HG02763 (cell line): Measurements from ENCODE around the gene ARHGAP12.

Experiments
- ATAC-seq: cut with Tn5 transposase; IDR thresholded peaks from one replicate; pipeline ENCODE4 v1.9.1; 2021; ENCODE audit warnings: mild to moderate bottlenecking, moderate library complexity; ENCODE audit not compliant: unreplicated experiment

Gene ARHGAP12

DNA sequence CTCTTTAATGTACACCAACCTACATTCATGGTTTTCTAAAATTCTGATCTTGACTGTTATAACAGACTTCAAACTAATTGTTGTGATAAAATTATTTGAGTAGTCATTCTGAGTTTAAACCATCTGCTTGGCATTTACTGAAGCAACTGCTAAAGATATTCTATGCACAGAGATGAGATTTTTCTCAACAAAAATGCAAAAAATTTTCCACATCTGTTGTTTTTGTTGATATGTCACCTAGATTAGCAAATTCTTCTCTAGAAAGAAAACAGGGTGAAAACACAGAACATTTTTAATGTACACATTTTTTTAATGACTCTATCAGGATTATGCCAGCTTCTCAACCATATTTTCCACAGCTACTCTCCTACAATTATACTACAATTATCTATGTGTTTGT lies 42.7 kb downstream of the ARHGAP12 start:
- ATAC-seq = no peak

DNA sequence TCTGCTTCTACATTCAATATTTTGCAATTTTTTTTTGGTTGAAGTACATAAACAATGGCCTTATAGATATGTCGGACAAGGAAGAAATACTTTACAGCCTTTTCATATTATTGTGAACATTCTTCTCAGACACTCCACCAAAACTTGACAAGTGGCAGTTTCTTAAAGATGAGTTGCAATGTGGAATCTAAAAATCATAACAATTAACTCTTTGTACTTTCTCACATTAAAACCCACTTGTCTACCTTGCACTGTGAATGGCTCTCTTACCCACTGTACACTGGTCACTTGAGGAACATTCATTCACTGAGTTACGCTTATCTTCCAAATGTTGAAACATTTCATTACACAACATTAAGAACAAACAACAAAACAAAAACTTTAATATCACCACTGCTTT lies 44.2 kb downstream of the ARHGAP12 start:
- ATAC-seq = no peak

DNA sequence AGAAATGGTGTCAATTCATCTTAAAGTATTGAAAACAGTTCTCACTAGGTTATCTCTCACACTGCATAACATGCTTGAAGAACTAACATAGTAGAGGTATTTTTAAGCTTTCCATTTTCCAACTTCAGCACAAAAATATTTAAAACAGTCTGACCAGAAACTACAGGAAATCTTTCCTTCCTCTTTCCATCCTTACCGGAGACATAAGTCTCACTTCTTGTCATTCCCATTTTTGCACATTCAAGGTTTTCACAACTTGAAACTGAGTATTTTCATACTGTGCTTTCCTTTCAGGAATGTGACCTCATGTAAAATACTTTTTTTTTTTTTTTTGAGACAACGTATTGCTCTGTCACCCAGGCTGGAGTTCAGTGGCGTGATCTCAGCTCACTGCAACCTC lies 45.2 kb downstream of the ARHGAP12 start:
- ATAC-seq = no peak

DNA sequence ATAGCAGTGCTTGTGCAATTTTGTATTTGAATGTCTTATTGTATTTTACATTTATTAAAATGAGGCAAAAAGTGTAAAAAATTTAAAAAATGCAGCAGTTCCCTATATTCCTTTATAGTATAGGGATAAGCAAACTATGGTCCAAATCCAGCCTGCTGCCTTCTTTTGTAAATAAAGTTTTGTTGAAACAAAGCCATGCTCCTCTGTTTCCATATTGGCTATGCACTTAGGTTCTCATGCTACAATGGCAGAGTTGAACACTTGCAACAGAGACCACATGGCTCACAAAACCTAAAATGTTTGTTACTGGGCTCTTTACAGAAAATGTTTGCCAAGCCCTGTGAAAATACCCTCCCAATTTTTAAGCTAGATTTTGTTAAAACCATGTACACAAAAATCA lies 50.1 kb downstream of the ARHGAP12 start:
- ATAC-seq = no peak

DNA sequence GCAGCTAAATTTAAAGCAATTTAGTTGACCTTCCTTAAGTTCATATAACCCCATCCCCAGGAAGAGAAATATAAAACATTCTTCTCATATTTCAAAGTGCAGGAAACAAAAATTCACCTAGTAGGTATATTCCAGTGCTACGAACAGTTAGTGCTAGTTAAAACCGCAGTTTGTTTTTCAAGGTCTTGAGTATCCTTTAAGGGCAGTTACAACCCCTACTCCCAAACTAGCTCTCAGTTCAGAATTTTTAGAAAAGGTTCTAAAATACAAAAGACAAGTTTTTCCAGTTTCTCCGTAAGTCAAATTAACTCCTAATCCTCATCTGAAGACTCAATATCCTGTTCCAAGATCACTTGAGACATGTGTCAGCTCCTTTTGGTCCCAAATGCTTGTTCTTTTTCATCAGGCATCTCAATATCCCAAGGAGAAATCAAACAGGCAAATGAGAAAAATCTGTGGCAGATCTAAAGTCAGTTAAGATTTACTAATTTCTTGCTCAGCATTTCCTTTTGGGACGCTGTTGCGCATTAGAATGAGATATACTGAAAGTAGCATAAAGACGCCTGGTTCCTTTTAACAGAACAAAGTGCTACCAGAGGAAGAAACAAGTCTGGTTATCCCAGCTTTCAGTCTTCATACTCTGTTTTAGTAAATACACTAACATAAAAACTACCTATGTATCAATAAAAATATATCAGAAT lies 51.8 kb downstream of the ARHGAP12 start:
- no peak for ATAC-seq

DNA sequence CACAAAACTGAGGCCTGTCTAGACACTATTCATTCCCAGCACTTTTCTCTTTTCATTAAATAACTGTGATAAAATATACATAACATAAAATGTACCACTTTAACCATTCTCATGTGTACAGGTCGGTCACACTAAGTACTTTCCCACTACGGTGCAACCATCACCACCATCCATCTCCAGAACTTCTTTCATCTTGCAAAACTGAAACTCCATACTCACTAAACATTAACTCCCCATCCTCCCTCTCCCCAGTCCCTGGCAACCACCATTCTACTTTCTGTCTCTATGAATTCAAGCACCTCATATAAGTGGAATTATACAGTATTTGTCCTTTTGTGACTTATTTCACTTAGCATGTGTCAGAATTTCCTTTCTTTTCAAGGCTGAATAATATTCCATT lies 53.0 kb downstream of the ARHGAP12 start:
- peak; percentile 73 for ATAC-seq

DNA sequence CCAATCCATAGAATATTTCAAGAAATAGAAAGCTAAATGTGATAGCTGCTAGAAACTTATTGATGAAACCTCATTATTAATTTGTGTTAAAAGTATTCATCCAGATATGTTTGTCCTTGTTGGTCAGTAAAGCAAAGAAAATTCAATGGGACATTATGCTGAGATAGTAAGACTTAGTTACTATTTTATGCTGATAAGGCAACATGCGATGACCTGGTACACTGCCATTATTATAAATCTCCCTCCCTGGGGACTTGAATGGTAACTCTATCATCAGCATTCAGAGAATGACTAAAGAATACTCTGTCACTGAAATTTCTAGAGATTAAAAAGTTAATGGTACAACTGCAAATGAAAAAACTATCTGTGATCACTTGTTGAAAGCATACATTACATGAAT lies 54.9 kb downstream of the ARHGAP12 start:
- no peak for ATAC-seq

DNA sequence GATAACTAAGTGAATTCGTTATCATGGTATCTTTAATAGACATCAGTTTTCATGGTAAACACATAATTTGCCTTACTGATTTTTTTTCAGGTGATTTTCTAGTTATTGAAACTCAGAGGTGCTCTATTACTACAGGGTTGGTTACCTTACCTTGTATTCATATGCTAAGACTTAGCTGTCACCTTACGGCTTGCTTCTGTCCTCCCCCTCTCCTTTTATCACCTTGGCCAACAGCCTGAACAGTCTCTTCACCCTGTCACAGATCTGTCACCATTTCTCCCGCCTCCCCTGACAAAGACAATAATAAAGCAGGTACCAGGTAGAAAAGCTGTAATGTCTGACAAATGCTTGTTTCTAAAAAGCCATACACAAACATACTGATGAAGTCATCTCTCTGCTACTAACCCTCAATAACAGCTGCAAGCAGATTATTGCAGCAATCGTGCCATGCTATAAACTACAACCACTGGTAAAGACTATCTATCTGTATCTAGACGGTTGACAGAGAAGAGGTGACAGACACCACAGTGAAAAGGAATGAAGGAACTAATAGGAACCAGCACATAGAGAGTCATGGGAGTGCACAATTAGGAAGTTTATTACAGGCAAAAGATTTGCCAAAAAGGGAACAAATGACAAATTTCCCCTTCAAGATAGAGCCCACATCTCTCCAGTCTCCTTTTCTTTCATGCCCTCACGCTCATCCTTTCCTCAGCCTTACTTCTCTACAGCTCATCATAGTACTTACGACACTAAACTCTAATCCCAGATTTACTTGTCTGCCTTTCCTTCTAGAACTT lies 57.2 kb downstream of the ARHGAP12 start:
- no peak for ATAC-seq

DNA sequence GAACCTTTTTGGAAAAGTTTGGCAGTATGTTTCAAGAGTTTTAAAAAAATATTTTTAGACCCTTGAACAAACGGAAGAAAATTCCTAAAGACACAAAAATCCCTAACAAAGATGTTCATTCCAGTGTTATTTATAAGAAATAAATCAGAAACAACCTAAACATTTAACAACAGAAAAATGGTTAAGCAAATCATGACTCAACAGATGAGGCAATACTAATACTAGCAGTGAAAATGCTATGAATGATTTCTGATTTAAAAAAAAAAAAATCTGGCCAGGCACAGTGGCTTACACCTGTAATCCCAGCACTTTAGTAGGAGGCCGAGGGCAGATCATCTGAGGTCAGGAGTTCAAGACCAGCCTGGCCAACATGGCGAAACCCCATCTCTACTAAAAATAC lies 61.0 kb downstream of the ARHGAP12 start:
- ATAC-seq = no peak

DNA sequence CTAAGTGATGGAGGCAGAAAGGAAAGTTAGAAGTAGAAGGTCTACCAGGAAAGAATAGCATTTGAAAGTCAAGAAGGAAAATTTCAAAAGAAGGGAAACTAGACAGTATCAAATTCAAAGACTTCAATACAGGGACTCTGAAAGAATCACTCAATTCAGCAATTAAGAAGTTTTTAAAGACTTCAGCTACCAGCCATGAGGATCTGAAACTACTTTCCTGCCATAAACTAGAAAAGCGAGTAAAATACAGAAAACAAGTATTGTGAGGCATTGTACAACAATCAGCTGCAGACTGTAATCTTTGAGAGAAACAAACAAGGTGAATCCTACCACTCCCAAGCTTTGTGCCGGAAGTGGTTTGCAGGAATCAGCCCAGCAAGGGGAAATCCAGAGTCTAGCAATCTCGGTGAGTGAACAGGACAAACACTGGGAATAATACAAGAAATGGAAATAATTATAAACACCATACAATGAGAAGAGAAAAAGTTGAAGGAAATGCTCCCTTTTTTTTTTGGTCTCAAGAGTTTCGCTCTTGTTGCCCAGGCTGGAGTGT lies 62.4 kb downstream of the ARHGAP12 start:
- ATAC-seq = no peak

DNA sequence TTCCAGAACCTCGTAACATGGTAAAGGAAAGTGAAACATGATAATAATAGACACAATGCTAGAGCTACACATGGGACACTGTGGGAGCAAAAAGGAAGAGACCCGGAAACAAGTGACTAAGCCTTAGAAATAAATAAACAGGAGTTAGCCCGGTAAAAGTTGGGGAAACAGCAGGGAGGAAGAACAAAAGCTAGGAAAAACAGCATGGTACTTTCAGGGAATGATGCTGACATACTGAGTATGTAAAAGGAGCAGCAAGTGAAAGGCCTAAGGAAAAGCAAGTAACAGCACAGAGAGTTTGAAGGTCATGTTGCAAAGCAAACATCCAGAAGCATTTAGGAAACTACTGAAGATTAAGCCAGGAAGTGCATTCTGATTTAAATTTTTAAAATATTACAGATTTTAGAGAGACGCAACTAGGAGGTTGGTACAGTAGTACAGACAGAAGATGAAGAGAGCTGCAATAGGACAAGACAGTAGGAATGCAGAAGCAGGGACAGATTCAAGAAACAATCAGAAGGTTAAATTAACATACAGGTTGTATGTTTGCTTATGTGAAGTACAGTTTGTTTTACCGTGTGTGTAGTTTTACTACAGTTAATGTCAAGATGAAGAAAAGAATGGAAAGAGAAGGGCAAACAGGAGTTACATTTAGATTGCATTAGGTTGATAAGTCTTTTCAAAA lies 63.7 kb downstream of the ARHGAP12 start:
- no peak for ATAC-seq

DNA sequence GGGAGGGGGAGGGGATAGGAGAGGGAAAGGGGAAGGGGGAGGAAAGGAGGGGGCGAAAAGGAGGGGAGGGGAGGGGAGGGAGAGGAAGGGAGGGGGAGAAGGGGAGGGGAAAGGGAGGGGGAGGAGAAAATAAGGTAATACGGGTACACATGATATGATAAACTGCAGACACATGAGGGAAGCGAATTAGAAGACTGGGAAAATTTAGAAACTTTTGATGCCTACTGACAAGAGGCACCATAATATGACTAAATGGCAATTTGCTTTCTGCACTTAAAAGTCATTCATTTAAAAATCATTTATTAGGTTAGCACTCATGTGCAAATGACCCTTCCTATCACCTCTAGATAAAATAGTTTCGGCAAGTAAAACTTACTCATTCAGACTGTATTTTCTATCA lies 73.6 kb downstream of the ARHGAP12 start:
- ATAC-seq = no peak

DNA sequence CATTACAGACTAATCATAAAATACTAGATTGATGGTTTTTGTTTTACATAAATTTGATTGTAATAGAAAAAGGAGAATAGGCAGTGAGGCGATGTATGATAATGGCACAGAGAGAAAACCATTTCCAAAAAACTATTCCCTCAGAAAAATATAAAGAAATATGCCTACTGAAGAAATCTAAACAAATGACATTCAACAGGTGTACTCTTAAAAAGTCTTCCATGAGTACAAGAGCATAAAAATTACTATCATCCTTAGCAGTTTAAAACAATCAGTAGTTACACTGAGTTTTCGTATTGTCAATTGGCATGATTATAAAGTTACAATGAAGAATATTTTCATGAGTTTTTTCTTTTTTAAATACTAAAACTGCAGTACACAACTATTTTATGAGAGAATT lies 75.0 kb downstream of the ARHGAP12 start:
- ATAC-seq = no peak

DNA sequence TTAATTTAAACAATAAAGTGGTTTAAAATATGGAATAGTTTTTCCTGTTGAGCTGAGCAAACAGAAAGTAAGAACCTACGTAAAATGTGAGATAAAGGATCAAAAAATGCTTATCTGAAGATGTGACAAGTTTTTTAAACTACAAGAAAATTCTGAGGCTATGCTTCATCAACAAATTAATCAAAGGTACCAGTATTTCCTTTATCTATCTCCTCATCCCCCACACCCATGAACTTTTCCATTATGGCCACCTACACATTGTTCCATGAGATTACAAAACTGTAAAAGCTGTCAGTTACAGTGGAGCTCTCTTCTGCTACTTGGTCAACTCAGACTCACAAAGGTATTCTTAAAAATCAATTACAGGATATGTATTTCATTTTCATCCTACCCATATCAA lies 77.4 kb downstream of the ARHGAP12 start:
- no peak for ATAC-seq

DNA sequence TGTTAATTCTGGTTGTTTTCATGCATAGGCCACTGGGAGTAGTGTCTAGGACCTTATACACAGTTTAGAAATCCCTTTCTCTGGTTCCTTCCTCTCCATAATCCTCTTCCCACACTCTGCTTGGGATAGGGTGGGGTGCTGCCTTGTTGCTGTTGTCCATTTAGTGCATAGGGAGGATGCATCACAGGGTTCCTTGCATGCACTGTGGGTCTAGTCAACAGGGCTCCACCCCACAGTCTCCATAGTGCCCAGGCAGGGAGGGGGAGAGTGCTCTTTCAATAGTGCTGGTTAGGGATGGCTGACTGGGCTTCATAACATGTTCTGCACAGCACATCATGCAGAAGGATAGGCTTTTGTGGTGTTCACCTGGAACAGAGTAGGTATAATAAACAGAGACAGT lies 81.1 kb downstream of the ARHGAP12 start:
- ATAC-seq = no peak

DNA sequence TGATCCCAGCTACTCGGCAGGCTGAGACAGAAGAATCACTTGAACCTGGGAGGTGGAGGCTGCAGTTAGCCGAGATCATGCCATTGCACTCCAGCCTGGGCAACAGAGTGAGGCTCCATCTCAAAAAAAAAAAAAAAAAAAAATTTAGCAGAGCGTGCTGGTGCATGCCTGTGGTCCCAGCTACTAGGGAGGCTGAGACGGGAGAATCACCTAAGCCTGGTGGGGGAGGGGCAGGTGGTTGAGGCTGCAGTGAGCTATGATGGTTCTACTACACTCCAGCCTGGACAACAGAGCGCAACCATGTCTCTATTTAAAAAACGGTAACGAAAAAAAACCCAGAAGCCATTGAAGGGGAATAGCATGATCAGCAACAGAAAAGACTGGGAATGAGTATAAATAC lies 89.9 kb downstream of the ARHGAP12 start:
- no peak for ATAC-seq

DNA sequence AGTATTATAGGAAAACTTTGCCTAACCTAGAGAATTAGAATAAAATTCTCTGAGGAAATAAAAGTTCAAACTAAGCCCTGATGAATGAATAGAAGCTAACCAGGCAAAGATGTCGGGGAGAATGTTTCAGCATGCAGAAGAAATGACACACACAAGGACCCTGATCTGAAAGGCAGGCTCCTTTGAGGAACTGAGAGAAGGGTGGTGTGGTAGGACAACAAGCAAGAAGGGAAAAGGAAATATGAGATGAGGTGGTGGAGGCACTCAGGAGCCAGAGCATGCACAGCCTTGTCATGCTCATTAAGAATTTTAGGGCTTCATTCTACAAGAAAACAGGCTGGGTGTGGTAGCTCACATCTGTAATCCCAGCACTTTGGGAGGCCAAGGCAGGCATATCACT lies 90.6 kb downstream of the ARHGAP12 start:
- no peak for ATAC-seq

DNA sequence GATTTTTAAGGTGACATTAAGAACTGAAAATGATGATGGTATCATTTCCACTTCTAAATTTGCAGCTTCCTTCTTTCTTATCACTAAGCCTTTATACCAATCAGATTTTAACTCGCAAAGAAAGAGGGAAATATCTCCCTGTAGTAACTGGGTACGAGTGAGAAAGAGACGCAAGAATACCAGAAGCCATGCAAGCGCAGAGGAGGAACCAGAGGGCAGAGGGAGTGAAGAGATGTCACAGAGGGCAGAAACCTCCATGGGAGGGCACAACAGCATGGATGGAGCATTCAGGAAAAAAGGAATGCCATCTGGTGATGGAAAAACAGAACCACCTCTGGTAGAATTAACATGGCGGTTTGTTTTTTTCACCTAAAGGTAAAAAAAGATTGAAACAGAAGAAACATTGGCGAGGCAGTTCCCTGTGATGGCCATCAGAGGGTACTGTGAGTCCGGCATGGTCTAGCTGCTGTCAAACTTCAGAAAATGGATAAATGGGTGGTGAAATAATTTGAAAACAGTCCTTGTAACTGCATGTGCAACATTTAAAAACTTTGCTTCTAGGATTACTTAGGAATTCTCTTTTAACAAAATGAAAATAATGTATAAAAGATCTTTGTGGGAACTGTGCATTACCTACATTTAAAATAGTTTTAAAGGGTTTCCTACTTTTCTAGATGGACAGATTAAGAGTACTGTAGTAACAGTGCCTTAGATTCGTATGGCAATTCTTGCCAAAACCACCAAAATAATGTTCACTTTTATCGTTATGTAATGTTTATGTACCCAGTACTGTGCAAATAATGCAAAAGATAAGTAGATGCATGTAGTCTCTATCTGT lies 91.8 kb downstream of the ARHGAP12 start:
- no peak for ATAC-seq

DNA sequence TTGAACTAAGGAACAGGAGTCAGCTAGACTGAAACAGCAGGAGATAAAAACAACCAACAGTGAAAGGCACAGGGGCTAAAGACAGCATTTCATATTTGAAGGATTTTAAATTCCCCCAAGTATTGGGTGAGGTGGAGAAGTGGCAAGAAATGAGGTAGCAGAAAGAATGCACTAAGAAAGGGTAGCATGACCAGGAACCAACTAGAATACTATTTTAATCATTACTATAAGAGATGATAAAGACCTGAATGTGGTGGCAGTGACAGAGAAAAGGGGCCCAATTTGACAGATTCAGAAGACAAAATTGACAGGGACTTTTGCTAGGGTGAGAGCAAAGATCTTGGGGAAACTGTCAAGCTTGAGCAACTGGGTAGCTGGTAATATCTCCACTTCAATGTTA lies 94.9 kb downstream of the ARHGAP12 start:
- no peak for ATAC-seq

DNA sequence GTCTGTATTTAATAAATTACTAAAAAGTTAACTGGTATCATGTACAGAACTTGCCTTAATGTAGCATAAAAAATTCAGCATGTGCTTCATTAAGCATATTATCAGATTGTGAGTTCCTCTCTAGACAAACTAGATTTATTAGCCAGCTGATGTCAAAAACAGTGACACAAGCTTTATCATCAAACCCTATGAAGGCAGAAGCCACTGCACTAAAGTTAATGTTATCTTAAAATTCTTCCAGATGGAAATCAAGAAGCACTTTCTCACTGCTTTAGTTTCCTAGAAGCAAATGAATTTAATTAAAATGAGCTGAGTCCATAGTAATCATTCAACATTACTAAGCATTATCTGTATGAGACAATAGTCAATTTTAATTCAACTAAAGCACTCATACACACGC lies 96.4 kb downstream of the ARHGAP12 start:
- ATAC-seq = no peak

DNA sequence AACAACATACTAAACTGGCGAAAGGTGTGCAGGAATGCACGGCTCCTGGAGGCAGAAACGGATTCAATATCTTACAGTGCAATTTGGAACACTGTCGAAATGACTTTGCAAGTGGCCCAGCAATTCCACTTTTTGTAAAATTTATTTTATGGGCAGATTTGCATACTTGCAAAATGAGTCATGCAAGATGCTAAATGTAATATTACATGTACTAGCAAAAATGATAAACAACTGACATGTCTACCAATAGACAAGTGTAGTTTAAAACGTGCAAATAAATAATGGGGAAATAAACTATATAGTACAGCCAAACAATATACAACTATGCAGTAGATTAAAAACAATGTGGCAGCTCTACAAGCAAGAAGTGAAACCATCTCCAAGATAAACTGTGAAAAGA lies 97.7 kb downstream of the ARHGAP12 start:
- no peak for ATAC-seq
